HS-27A (cell line): ENCODE results near the gene SPATS2.
"Not testable (repeated sequence)": the region's sequence is repeated elsewhere in the genome, so short reads cannot be mapped to it uniquely, and the experiment has no call there.

ENCODE experiments used
- DNase-seq: peaks from one replicate; pipeline ENCODE4 v3.0.0-alpha.2; 2012; ENCODE audit warnings: low read depth, missing footprints

Gene SPATS2

DNA sequence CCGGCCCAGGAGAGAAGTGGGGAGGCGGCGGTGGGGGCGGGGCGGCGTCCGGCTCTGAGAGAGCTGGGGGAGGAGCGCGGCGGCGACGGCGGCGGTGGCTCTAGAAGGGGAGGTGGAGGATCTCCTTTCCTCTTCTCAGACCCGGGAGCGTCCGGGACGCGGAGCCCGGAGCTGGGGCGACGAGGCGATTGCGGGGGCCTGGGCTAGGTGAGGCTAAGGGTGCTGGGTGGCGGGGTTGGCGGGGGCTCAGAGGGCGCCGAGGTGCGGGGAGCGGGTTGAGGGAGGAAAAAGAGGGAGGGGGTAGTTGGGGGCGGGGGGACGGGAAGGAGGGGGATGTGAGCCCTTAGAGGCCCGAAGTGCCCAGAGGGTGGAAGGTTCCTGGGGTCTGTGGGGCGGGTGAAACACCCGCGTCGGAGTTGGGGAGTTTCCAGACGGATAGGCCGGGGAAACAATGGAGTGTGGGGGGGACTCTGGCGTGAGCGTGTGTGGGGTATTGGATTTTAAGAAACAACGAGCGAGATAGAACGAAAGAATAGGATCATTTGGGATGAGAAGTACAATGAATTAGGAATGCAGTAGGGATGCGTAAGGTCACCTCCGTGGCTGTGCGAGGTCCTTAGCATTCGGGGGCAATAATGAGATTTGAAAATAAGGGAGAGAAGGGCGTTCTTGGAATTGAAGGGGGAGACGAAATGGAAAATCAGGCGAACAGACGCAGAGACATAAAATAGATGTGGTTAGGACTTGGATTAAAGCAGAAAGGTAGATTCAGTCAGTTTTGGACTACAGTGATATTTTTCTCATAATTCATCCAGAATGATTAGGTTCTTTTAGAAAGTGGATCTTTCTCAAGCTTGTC lies at the start of gene SPATS2:
SPATS2 (plus strand) TSS at position 82 of the 859 bp plus-strand sequence. CDS start 93,551 bp downstream, outside the sequence.
- DNase-seq, result no peak

DNA sequence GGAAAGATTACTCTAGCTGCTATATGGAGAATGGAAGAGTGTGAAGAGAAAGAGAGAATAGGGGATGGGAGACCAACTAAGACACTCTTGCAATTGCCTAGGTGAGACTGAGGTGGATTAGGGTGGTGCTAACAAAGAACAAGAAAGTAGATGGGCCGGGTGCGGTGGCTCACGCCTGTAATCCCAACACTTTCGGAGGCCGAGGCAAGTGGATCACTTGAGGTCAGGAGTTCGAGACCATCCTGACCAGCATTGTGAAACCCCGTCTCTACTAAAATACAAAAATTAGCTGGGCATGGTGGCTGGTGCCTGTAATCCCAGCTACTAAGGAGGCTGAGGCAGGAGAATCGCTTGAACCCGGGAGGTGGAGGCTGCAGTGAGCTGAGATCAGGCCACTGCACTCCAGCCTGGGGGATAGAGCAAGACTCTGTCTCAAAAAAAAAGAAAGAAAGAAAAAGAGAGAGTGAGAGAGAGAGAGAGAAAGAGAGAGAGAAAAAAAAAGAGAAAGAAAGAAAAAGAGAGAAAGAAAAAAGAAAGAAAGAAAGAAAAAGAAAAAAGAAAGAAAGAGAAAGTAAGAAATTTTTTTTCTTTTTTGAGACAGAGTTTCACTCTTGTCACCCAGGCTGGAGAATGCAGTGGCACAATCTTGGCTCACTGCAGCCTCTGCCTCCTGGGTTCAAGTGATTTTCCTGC lies 46.7 kb upstream of the SPATS2 start:
- not testable (repeated sequence) for DNase-seq

DNA sequence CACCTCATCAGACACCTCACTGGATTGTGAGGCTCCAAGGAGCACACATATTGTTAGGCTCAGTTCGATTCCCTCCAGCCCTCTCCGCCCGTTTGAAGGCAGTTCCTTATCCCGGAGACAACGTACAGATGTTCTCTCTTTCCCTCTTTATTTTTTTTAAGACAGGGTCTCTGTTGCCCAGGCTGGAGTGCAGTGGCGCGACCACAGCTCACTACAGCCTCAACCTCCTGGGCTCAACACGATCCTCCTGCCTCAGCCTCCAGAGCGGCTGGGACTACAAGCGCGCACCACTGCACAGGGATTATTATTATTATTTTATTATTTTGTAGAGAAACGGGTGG lies 44.9 kb upstream of the SPATS2 start:
- DNase-seq, result no peak

- DNase-seq, result peak; percentile 95
These were observed 44.3 kb upstream of the SPATS2 start, which contains the start of gene TROAP for GRCh38 chr12:49322708-49323523. TROAP (plus strand) TSS chr12:49323255; CDS start chr12:49323609, 354 bp downstream.

DNA sequence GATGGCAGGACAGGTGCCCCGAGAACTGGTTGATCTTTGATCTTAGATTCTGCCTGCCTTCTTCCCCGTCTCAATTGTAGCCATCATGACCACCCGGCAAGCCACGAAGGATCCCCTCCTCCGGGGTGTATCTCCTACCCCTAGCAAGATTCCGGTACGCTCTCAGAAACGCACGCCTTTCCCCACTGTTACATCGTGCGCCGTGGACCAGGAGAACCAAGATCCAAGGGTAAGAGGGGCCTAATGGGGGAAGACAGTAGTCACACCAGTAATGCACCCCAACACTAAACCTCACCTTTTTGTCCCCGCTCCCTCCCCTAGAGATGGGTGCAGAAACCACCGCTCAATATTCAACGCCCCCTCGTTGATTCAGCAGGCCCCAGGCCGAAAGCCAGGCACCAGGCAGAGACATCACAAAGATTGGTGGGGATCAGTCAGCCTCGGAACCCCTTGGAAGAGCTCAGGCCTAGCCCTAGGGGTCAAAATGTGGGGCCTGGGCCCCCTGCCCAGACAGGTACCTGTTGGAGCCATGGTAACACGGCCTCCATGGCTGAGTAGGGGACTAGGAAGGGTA lies 43.7 kb upstream of the SPATS2 start:
- no peak for DNase-seq

- no peak for DNase-seq
These were observed 41.7 kb upstream of the SPATS2 start for GRCh38 chr12:49325606-49326005.

GRCh38 chr12:49327368-49327767 lies 39.9 kb upstream of the SPATS2 start:
- DNase-seq, result no peak

DNA sequence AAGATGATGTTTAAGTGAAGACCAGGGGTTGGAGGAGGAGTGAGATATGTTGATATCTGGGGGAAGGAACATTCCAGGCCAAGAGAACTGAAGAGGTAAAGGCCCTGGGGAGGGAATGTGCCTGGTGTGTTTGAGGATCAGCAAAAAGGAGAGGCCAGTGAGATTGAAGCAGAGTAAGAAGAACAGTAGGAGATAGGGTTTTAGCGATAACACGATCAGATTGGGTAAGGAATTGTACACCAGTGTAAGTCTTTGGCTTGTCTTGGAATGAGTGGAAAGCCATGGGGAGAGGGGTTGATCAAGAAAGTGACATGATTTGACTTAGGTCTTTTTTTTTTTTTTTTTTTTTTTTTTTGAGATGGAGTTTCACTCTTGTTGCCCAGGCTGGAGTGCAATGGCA lies 39.4 kb upstream of the SPATS2 start:
- DNase-seq, result no peak

- no peak for DNase-seq
These were observed 38.4 kb upstream of the SPATS2 start for GRCh38 chr12:49328816-49329215.

- DNase-seq, result no peak
These were observed 37.1 kb upstream of the SPATS2 start for GRCh38 chr12:49330032-49330619.

GRCh38 chr12:49330631-49331379 lies 36.5 kb upstream of the SPATS2 start:
- DNase-seq, result no peak

- no peak for DNase-seq
These were observed 35.7 kb upstream of the SPATS2 start for GRCh38 chr12:49331380-49332222.

DNA sequence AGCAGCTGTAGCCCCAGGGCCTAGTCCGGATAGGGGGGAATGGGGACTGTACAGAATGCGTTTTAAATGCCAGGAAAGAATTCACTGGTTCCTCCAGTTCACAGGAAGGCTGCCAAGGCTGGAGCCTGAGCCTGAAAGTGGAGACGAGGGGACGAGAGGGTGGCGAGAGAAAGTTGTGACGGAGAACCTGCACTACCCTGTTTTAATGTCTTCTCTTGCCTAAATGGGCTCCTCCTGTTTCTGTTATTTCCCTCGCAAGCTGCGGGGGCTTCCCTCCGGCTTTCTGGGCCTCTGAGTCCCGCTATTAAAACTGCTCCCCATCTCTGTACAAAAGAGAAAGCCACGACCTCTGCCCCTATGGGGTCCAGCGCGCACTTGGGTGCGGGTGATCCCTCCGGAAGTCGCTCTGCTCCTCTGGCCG lies 34.8 kb upstream of the SPATS2 start:
- DNase-seq, result no peak

- no peak for DNase-seq
These were observed 34.3 kb upstream of the SPATS2 start for GRCh38 chr12:49332891-49333371.

GRCh38 chr12:49333778-49334177 lies 33.5 kb upstream of the SPATS2 start:
- not testable (repeated sequence) for DNase-seq

GRCh38 chr12:49334226-49334625 lies 33.0 kb upstream of the SPATS2 start:
- no peak for DNase-seq

GRCh38 chr12:49334681-49335080 lies 32.6 kb upstream of the SPATS2 start:
- DNase-seq, result no peak

GRCh38 chr12:49335118-49335954 lies 31.9 kb upstream of the SPATS2 start:
- no peak for DNase-seq
